Measurements from ENCODE around the gene CCDC30. TPM values are rescaled to one million over a fixed set of nuclear protein-coding genes. Genes with fewer than 3 reads are reported as not detected.
A peak's percentile ranks its signal among the peaks of the same experiment; 100 is the strongest.

CCDC30 gene
- total RNA-seq, 4 donors from 2014 or later, result 20.1 to 56.7 (median 22.7) TPM

DNA sequence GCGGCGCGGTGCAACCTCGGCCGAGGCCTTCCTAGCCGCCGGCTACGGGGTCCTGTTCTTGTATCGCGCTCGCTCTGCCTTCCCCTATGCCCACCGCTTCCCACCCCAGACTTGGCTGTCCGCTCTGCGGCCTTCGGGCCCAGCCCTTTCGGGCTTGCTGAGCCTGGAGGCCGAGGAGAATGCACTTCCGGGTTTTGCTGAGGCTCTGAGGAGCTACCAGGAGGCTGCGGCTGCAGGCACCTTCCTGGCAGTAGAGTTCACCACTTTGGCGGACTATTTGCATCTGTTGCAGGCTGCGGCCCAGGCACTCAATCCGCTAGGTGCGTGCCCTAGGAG, 6.4 kb upstream of the CCDC30 start:
- Histone ChIP-seq H3K36me3 (peaks cover 3 to 11% of the 10 kb centered on the region in 2 donors), H3K27ac (peak overlapping the region; percentile 62 to 92 (median 91)), H3K27me3 (no peaks in the 10 kb centered on the region), H3K9me3 (no peaks in the 10 kb centered on the region), H3K4me1 (peaks cover 9 to 18% of the 10 kb centered on the region in 2 donors), H3K4me3 (replicated peaks in 1 of 3) (peak overlapping the region; percentile 62 to 80 (median 68))
- peak; percentile 59 to 63 for DNase-seq
- no peak for TF ChIP-seq POLR2A (IDR thresholded peaks at IDR 0.05)
- TF ChIP-seq, protein P1, sequence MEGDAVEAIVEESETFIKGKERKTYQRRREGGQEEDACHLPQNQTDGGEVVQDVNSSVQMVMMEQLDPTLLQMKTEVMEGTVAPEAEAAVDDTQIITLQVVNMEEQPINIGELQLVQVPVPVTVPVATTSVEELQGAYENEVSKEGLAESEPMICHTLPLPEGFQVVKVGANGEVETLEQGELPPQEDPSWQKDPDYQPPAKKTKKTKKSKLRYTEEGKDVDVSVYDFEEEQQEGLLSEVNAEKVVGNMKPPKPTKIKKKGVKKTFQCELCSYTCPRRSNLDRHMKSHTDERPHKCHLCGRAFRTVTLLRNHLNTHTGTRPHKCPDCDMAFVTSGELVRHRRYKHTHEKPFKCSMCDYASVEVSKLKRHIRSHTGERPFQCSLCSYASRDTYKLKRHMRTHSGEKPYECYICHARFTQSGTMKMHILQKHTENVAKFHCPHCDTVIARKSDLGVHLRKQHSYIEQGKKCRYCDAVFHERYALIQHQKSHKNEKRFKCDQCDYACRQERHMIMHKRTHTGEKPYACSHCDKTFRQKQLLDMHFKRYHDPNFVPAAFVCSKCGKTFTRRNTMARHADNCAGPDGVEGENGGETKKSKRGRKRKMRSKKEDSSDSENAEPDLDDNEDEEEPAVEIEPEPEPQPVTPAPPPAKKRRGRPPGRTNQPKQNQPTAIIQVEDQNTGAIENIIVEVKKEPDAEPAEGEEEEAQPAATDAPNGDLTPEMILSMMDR (IDR thresholded peaks at IDR 0.05), result no peak
- intact Hi-C loops (cut with DNase I), result loop anchor here (5.0 kb wide), 1 partner anchor 119 kb away; the partner anchor contains the start of gene FOXJ3
- WGBS, 2 donors, result 0% methylated on average over 5 to 11 of the region's 23 CpGs

DNA sequence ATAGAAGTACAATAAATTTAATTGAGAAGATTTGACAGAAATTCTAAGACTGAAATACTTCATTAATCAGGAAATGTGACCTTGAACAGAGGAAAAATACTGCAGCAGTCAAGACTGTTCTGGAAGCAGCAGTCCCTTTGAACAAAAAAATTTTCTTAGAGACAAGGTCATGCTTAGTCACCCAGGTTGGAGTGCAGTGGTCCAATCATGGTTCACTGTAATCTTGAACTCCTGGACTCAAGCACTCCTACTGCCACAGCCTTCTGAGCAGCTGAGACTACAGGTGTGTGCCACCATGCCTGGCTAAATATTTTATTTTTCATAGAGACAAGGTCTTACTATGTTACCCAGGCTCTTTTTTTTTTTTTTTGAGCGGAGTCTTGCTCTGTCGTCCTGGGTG, 1.9 kb upstream of the CCDC30 start:
- Histone ChIP-seq H3K4me1 (peaks cover 25% of the 10 kb centered on the region in 2 donors), H3K27me3 (no peaks in the 10 kb centered on the region), H3K36me3 (peaks cover 3 to 11% of the 10 kb centered on the region in 2 donors), H3K9me3 (no peaks in the 10 kb centered on the region), H3K4me3 (replicated peaks in 1 of 3) (no peak overlapping the region), H3K27ac (peak overlapping the region in 1 of 3 donors; percentile 1)
- intact Hi-C loops (cut with DNase I), result no loop called here
- TF ChIP-seq, protein P1 (IDR thresholded peaks at IDR 0.05), result no peak
- no peak for TF ChIP-seq POLR2A (IDR thresholded peaks at IDR 0.05)
- WGBS, 2 donors, result 73 to 76% methylated on average over 2 of the region's 2 CpGs
- peak; percentile 18 to 32 for DNase-seq

DNA sequence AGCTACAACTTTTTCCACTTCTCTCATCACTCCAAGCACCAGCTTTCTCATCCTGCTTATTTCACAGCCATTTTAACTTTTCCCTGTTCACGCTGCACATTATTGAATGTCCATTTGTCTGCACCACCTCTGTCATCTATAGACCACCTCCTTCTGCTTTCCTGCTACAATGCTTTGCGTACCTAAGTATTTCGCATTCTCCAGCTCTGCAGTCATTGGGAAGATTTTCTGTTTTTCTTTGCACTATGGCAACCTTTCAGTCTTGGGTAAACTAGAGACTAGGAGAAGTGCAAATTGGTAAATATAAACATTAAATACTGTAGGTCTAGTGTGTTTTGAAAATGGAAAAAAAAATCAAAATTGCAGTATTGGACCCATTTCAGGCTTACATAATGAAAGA, 835 bp downstream of the CCDC30 start:
- DNase-seq, result no peak

DNA sequence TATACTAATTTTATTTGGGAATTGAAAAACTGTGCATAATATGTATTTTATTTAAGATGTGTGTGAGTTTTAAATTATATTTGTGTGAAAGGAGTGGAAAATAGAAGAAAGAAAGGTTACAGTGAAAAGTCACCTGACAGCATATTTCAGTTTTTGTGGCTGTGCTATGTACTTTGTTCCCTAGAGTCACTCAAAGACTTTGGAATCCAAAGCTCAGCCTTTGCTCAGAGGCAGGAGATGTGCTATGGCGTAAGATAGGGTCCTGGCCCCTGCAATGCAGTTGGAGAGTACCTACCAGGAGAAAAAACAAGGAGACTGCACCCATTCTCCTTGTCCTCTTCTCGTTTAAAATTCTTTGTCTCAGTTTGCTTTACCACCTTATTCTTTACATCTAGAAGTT, 2.9 kb downstream of the CCDC30 start:
- no peaks in the 10 kb centered on the region for H3K36me3 ChIP-seq
- 70 to 77% methylated on average over 2 of the region's 2 CpGs for WGBS, 2 donors
- H3K9me3 ChIP-seq, result no peaks in the 10 kb centered on the region
- no peak for DNase-seq
- intact Hi-C loops (cut with DNase I), result no loop called here
- H3K4me3 ChIP-seq (replicated peaks in 1 of 3), result no peak overlapping the region
- H3K27ac ChIP-seq, result no peak overlapping the region
- TF ChIP-seq, protein P1 (IDR thresholded peaks at IDR 0.05), result no peak
- TF ChIP-seq POLR2A (IDR thresholded peaks at IDR 0.05), result no peak
- H3K4me1 ChIP-seq, result peaks cover 14 to 15% of the 10 kb centered on the region in 2 donors
- H3K27me3 ChIP-seq, result no peaks in the 10 kb centered on the region

More for the DNA sequence above, 835 bp downstream of the CCDC30 start:
- intact Hi-C loops (cut with DNase I), result no loop called here
- Histone ChIP-seq H3K27ac (no peak overlapping the region), H3K27me3 (no peaks in the 10 kb centered on the region), H3K9me3 (no peaks in the 10 kb centered on the region), H3K4me1 (peaks cover 14 to 15% of the 10 kb centered on the region in 2 donors), H3K4me3 (replicated peaks in 1 of 3) (peak overlapping the region in 2 of 3 donors; percentile 46 to 51), H3K36me3 (peaks cover 3 to 11% of the 10 kb centered on the region in 2 donors)
- TF ChIP-seq POLR2A (IDR thresholded peaks at IDR 0.05), result no peak
- TF ChIP-seq, protein P1 (IDR thresholded peaks at IDR 0.05), result no peak
- 39 to 43% methylated on average over 3 of the region's 3 CpGs for whole genome bisulfite sequencing, 2 donors

DNA sequence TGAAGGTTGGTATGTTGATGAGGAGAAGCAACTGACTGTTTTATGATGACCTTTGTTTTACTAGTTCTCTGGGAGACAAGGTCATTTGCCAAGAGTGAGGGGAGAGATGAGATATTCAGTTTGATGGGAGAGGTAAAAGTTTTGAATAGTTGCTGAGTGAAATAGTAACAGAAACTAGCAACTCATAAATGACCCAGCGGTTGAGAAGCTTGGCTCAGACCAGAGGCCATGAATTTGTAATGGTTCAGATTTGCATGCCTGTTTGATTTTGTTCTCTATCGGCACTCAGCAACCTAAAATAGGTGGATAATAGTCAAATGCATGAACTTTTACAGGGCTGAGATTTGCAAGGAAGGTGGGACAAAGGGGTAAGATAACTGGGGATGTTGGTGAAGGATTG, 6.6 kb downstream of the CCDC30 start:
- Histone ChIP-seq H3K4me1 (peaks cover 0 to 2% of the 10 kb centered on the region in 2 donors), H3K9me3 (no peaks in the 10 kb centered on the region), H3K4me3 (replicated peaks in 1 of 3) (no peak overlapping the region), H3K27me3 (no peaks in the 10 kb centered on the region), H3K36me3 (no peaks in the 10 kb centered on the region), H3K27ac (no peak overlapping the region)
- DNase-seq, result no peak
- no peak for TF ChIP-seq POLR2A (IDR thresholded peaks at IDR 0.05)
- TF ChIP-seq, protein P1 (IDR thresholded peaks at IDR 0.05), result no peak
- 90 to 92% methylated on average over 2 of the region's 2 CpGs for WGBS, 2 donors
- intact Hi-C loops (cut with DNase I), result no loop called here

Measured in thyroid gland (tissue), 4 donors.